NCI-H2227 (cell line): Measurements from ENCODE around the gene TCF7L2.

Experiments
- DNase-seq: peaks from one replicate; lab custom pipeline; 2025; ENCODE audit not compliant: unreplicated experiment; lab: John Stamatoyannopoulos, UW

The TCF7L2 gene

DNA sequence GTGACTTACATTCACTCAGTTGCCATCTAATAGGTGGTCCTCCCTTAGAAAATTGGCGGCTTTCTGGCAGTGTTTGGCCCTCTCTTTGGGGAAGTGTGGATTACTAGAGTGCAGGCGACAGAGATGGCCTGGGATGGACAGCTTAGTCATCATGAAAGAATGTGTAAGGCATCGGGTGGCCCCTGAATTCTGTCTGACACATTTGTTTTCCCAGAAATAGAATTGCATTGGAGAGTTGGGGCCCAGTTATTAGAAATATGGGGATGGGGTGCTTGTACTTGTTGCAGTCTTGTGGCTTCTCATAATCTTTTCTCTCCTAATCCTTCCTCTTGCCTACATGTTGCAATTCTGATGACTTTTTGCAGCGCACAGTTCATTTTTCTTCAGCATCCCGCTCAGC lies 13.8 kb downstream of the TCF7L2 start:
- DNase-seq: no peak

DNA sequence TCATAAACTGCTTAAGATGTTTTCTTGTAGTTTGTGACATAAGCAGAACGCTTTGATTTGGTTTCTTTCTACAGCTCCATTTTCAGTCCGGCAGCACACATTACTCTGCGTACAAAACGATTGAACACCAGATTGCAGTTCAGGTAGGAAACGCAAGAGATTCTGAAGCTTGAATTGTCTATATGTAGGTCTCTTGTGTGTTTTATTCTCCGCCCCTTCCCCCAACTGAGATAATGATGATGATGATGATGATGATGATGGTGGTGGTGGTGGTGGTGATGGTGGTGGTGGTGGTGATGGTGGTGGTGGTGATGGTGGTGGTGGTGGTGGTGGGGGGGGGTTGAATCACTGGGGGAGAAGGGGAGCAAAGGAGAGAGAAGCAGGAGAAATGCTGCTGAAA lies 14.4 kb downstream of the TCF7L2 start:
- no peak for DNase-seq

DNA sequence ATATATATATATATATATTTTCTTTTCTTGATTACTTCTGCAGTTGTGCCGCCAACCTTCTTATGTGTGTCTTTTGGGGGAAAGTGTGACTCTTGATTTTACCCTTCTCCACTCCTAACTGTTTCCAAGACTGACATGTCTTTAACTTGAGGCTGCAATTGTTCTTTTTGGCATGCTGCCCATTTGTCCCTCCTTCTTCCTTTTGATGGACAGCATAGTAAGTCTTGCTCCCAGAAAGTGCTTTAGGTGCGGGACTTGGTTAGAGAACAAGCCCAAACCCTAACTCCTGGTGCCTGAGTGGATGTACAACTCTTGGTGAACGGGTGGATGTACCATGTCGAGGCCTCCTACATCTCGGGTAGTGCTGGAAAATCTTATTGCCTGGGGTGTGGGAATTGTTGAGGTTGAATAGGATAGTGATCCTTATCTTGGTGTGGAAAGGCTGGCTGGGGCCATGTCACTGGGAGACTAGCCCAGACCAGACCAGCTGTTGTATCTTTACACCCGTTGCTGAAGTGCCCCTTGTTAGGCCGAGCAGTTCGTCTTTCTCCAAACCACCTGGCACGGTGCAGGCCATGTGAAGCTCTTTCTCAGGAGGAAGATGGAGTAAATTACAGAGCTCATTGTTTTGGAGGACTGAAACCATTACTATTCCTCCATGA lies 16.3 kb downstream of the TCF7L2 start:
- no peak for DNase-seq

DNA sequence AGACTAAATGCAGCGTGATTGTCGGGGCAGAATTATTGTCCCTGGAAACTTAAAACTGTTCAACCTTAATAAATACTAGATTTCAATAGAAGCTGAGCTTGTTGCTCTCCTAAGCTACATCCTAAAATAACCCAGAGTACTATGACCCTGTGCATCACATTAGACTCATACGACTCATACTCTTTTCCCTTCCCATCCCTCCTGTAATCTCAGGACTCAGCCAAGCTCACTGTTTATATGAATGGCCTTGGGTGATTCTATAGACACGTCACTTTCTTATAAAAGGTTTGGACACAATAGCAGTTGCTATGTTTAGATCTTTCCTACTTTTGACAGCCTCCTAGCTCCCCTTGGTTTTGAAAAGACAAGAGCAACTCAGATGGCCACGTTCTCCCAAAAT lies 17.2 kb downstream of the TCF7L2 start:
- DNase-seq: no peak

DNA sequence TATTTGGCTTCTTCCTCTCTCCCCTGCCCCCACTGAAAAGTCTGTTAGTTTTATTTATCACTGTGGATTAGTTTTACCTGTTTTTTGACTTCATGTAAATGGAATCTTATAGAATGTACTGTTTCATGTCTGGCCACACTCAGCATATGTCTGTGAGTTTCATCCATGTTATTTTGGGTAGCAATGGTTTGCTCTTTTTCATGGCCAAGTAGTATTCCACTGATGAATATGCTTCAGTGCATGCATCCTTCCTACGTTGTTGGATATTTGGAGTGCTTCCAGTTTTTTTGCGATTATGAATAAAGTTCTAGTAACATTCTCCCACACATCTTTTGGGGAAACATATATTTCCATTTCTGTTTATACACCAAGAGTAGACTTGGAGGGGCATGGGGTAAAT lies 19.1 kb downstream of the TCF7L2 start:
- DNase-seq: no peak

DNA sequence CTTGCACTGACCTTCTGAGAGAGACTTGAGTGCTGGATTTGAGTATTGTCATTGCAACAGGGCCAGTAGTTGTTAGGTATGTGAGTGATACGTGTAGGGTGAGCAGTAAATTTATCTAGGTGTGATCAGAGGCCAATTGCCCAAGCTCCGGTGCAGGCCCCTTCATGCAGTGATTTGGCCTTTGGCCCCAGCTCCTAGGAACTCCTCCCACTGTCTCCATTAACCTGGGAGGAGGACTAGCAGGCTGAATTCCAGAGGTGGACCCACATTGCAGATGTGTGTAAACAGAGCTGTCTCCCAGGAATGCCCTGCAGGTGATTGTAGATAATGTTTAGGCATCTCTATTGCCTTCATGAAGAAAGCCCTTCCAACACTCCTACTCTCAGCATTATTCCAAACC lies 19.5 kb downstream of the TCF7L2 start:
- no peak for DNase-seq

DNA sequence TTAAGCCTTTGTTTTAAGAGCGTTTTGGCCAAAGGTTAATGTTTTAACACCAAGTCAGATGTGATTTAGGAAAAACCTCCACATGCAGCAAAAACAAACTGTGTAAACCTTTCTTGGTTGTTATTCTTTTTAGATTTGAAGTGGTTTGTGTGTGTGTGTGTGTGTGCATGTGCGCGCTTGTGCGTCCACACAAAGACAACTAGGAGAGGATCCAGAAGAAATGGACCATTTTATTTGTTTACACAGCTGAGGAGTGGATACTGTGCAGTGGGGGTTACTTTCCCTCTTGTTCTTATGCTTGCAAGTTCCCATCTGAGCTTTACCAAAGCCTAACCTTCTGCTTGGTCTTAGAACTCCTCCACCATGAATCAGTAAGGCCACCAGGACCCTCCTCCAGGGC lies 20.0 kb downstream of the TCF7L2 start:
- DNase-seq: no peak

DNA sequence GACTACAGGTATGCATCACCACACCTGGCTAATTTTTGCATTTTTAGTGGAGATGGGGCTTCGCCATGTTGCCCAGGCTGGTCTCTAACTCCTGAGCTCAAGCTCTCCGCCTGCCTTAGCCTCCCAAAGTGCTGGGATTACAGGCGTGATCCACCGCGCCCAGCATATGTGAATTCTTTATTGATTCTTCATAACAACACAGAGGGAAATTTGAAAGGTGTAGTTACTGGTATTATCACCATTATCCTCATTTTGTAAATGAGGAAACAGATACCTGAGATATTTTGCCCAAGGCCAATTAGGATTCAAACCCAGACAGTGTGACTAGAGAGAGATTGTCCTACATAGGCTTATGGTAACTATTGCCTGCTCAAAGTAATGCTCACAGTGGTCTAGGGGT lies 22.6 kb downstream of the TCF7L2 start:
- DNase-seq: no peak

DNA sequence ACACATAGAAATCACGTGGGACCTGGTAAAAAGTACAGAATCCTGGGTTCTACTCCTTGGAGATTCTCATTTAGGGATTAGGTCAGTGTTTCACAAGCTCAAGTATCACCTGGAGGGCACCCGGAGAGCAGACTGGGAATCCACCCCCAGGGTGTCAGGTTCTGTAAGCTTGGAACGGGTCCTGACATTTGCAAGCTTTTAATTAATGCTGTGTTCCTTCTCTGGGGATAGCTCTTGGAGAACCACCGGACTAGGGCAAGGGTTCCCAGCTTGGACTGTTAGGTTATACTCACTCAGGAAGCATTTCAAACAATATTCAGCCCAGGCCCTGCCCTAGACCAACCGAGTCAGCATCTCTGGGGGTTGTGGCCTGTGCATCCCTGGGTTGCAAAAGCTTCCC lies 23.0 kb downstream of the TCF7L2 start:
- no peak for DNase-seq

DNA sequence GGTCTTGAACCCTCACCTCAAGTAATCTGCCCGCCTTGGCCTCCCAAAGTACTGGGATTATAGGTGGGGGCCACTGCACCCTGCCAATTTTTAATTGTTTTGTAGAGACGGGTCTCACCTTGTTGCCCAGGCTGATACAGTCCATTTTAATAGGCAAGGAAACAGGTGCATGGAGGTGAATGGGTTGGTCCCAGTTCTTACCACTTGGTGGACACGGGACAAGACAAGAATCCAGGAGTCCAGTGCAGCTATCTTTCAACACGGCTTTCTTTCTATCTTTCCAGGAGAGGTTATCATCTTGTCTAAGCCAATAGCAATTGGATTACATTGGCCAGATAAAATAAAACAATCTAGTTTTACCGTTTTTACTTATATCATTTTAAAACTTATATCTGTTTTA lies 23.8 kb downstream of the TCF7L2 start:
- no peak for DNase-seq

DNA sequence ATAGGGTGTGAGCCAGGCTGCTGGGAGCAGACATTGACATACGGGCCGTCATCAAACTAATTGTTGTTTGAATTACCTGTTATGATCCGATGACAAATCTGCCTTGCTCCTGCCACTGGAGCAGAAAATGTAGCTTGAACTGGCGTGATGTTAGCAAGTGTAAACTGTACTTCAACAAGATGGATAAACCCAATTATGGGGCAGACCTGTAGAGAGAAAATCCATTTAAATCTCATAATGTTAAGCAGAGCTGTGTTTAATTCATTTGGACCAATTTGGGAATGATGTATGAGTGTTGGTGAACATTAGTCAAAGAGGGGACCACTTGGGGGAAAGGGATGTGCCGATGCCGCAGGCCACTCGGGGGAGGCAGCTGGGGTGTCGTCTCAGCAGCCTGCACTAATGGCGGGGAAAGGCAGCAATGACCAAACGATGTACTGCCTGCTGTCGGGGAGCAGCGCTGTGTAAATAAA lies 27.4 kb downstream of the TCF7L2 start:
- peak; percentile 21 for DNase-seq

DNA sequence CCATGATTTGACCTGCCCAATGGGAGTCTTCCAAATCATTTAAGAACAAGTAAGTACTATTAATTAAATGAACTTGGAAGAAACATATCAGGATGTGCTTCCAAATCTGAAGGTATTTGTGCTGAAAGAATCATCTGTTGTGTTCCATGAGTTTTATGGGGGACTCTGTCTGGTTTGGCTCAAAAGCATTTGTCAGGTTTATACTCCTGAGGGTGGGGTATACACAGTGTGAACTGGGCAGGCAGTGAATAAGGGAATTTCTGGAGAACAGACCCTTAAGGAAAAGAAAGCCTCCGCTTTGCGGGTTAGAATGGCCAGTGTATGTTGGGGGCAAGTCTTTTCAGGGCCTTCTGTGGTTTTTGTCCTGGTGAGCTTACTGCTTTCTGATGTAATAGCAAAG lies 29.9 kb downstream of the TCF7L2 start:
- no peak for DNase-seq

DNA sequence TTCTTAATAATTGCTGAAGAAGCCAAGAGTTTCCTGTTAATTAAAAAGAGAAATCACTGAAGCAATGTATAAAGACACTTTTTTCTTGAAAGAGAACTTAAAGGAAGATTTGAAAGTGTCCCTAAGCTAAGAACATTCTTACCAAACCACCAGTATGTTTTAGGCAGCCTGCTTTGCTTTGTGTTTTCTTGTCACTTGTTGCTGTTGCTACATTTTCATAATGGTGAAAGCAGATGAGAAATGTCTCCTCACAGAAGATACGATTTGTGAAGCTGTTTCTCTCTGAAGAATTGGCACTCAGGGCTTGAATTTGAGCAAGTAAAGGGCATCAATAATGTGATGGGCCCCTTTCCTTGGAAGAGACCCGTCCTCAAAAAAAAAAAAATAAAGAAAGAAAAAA lies 30.9 kb downstream of the TCF7L2 start:
- DNase-seq: no peak

DNA sequence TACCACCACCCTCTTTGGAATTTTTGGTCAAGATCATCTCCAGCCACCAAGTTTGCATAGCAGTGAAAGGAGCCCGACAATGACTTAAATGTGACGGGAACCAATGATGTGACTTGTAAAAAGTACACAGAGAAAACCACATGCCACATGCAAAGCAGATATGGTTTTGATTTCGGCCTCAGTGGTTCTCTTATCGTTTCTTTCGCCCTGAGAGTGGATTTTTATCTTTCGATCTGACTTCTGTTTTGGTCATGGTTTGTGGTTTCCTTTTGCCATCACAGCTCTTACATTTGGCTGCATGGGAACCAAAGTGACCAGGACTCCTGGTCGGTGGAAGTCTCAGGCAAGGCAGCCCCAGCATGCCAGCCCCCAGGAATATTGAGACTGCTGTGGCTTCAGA lies 31.5 kb downstream of the TCF7L2 start:
- DNase-seq: no peak

DNA sequence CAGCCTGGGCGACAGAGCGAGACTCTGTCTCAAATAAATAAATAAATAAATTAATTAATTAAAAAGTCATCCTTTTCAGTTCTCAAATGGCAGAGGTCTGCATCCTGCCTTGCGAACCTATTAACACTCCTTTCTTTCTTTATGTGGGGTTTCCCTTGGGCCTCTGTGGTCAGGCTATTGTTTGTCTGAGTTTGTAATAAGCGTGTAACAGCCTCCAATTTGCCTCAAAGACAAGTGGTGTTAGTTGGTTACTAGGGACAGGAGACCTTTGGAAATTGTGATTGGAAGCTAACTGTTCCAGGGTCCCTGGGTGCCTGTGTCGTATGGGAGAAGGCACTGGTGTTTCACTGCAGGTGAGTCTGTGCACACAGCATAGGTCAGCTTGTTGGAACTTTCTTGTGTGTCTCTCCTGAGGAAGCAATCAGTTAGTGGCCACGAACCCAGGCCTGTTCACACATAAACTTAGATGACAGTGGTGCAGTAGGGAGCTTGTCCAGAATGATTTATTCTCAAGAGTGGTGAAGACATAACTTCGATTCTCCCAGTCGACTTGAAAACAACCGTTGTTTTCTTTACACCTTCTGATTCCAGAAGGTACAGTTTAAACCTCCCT lies 33.5 kb downstream of the TCF7L2 start:
- DNase-seq: no peak

DNA sequence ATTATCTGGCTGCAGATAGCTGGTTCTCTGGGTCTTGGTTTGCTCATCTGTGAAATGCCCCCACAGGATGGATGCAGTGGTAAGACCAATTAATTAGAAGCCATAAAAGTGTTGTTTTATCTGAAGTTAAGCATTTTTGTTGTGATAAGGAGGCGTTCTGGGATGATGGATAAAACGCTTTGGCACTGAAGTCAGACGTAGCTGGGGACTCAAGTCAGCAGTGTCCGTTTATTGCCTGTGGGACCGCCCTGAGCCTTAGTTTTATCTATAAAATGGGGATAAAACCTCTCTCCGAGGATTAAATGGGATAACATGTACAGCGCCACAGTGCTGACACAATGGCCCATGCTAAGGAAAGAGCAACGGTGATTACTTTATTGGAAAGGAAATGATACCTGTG lies 34.7 kb downstream of the TCF7L2 start:
- DNase-seq: no peak

DNA sequence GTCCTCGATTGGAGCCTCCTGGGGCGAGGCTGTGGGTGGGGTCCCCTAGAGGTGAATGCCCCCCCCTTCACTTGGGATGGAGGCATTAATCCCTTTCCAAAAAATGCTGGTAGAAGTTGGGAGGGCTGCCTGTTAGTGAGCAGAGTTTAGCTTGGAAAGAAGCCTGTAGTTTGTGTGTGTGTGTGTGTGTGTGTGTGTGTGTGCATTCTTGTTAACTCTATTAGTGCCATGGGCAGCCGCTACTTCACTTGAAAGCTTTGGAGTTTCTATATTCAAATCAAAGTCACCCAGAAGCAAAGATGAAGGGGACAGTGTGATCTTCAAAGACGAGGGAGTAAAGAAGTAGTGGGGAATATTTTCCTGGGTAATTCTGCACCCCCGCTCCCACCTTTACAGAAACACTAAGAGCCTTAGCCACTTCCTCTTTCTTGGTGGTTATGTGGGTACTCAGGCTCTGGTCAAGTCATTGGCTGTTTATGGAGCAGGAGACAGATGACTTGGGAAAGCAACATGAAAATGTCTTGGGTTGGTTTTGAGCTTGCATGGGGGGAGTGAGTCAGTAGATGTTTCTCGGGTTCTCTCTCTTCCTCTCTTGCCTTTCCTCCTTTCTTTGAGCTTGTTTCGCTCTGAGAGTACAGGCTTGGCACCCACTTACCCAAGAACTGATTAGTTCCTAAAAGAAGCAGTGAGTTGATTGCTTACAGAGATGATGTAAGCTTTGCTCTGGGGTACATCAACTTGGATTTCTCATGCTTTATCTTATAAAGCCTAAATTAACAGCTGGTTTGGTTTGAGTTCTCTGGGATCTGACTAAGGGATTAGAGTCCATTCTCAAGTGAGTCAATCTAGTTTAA lies 35.9 kb downstream of the TCF7L2 start:
- DNase-seq: no peak

DNA sequence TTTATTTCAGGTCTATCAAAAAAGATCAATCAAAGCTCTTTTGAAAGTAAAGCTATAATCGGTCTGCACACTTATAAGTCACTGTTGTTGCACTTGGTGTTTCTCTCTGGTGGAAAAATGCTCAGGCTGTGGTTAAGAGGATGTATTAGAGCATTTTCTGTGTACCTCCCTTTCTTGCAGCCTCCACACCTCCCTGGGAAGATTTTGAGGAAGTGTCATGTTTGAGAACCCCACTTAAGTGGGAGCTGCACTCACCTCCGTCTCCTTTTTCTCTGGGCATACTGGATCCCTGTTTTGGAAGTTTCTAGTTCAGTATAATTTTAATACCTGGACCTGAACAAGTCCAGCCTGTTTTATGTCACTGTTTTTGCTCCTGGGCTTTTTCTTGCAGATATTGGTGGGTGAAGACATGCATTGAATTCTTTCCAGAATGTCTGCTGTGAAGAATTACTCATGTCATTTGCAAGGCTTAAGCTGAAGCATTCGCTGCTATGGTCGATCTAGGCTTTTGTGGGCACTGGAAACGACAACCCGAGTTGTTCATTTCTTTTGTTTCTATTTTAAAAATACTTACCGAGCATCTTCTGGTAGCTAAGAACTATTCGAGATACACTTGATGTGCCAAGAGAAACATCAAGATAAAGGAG lies 36.6 kb downstream of the TCF7L2 start:
- DNase-seq: no peak

DNA sequence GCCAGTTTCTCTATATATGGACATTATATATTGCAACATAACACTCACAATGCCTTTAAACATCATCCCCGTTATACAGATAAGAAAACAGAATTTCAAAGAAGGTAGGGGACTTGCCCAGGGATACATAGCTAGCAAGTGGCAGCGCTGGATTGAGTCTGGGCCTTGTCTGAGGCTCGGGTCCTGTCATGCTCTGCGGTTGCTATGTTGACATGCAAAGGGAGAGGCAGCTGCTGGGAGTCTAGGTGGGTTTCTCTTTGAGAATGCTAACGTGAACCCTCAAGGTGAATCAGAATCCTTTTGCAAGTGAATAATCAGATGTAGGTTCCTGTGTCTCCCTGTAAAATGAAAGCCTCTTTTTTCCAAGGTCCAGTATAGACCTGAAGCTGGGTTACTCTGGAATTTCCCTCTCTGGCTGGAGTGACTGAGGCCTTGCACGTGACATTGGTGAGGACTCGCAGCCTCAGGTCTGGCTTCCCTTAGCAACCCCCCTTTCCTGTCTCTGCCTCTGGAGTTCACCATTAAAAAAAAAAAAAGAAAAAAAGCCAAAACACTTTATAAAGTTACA lies 38.9 kb downstream of the TCF7L2 start:
- no peak for DNase-seq

DNA sequence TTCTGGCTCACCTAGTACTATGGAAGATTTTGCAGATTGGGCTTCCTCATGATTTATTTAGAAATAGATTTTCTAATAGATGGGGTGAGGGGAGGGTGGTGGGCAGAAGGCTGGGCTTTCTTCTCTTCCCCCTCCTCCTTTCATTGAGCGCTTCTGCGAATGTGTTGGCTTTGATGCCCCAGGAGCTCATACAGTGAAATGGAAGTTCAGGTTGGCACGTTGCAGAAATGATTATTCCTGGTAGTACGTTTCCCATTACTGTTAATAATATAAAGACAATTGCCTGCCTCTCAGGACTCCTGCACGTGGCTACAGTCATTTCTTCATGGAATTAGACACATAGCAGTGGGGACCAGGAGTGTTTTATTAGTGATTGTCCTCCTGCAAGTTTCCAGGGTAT lies 39.8 kb downstream of the TCF7L2 start:
- DNase-seq: no peak

DNA sequence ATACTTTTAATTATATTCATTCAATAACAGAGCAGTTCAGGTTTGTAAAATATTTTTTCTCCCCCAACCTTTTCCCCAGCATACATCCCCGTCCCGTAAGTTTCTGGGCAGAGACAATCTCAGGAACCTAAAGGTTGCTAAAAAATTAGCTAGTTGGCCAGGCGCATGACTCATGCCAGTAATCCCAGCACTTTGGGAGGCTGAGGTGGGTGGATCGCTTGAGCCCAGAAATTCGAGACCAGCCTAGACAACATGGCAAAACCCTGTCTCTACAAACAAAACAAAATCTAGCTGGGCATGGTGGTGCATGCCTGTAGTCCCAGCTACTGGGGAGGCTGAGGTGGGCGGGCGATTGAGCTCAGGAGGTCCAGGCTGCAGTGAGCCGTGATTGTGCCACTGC lies 40.2 kb downstream of the TCF7L2 start:
- no peak for DNase-seq
